HFFc6 (cell line): ENCODE results near the gene GPR35. TPM values are rescaled to one million over a fixed set of nuclear protein-coding genes. Genes with fewer than 3 reads are reported as not detected.
A peak's percentile ranks its signal among the peaks of the same experiment; 100 is the strongest.

Experiments used
- DNase-seq: peaks from one replicate; pipeline ENCODE4 v3.0.0-alpha.2; 2018
- H3K27ac Mint-ChIP-seq: 2 replicates; pipeline ENCODE4 v1.8.0; 2020; ENCODE audit warnings: mild to moderate bottlenecking, mixed read lengths
- H3K27me3 Mint-ChIP-seq: 2 replicates; pipeline ENCODE4 v1.8.0; 2021; ENCODE audit warnings: mild to moderate bottlenecking, moderate library complexity, mixed read lengths; ENCODE audit not compliant: insufficient read depth
- H3K36me3 Mint-ChIP-seq: 2 replicates; pipeline ENCODE4 v1.8.0; 2021; ENCODE audit warnings: low read depth, mixed read lengths
- H3K4me1 Mint-ChIP-seq: 2 replicates; pipeline ENCODE4 v1.8.0; 2020; ENCODE audit warnings: low read depth, mixed read lengths
- H3K4me3 Mint-ChIP-seq: 2 replicates; pipeline ENCODE4 v1.8.0; 2020; ENCODE audit warnings: mild to moderate bottlenecking, moderate library complexity, mixed read lengths
- H3K9me3 Mint-ChIP-seq: 2 replicates; pipeline ENCODE4 v1.8.0; 2020; ENCODE audit warnings: mild to moderate bottlenecking, mixed read lengths
- total RNA-seq, 6 experiments: library from RNA; stranded (reverse); fragmentation: NEBNext Ultra II Directional; extraction: Animal tissue kit (Norgen Biotek cat#: 25700); gene quantifications; 2 replicates in 1 of 6; 3 replicates in 5 of 6; pipeline ENCODE4 v1.2.3, GENCODE V29; 2021
- TF ChIP-seq, protein P1 (sequence below): fragments of 200-600 bp; sonication (generic); IDR thresholded peaks from 2 replicates; pipeline ENCODE4 v1.5.0; 2021; ENCODE audit warnings: antibody characterized with exemption, mild to moderate bottlenecking

The GPR35 gene
- total RNA-seq, 6 experiments from 2014 or later = 0.11 to 0.28 (median 0.14) TPM; not detected in 3

DNA sequence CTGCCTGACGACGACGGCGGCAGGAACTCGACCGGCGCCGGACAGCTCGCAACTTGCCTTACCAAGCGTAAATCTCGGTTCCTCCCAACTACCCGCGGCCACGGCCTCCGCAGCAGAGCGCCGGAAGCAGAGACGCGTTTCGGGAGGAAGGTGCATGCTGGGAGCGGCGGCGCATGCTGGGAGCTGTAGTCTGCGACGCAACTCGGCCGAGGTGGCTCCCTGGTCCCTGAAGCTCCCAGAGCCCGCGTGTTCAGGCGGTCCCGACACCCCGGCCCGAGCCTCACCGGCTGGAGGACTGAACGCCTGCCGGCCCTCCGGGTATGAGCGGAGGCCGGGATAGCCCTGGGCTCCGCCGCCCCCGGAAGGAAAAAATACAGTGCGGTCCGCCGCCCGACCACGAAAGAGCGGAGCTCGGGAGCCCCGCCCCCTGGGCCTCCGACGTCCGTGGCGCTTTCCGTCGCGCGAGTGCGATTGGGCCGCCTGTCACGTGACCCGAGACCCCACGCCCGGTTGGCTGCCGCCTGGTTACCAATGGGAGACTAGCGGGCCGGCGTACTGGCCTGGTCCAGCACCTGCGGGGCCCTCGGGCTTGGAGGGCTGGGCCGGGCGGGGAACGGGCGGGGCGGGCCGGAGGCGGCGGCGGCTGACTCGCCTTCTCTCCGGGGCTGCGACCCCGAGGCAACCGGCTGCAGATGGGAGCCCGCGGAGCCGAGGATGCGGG lies 38.9 kb upstream of the GPR35 start, which contains the start of gene CAPN10:
CAPN10 (plus strand) TSS at position 537 of the 721 bp plus-strand sequence; CDS start at position 715, 178 bp downstream.
- DNase-seq = peak; percentile 94
- H3K27me3 Mint-ChIP-seq = peaks cover 6% of the 10 kb centered on the region
- peak within 1 kb of the TSS; percentile 90 for H3K27ac Mint-ChIP-seq
- TF ChIP-seq, protein P1, sequence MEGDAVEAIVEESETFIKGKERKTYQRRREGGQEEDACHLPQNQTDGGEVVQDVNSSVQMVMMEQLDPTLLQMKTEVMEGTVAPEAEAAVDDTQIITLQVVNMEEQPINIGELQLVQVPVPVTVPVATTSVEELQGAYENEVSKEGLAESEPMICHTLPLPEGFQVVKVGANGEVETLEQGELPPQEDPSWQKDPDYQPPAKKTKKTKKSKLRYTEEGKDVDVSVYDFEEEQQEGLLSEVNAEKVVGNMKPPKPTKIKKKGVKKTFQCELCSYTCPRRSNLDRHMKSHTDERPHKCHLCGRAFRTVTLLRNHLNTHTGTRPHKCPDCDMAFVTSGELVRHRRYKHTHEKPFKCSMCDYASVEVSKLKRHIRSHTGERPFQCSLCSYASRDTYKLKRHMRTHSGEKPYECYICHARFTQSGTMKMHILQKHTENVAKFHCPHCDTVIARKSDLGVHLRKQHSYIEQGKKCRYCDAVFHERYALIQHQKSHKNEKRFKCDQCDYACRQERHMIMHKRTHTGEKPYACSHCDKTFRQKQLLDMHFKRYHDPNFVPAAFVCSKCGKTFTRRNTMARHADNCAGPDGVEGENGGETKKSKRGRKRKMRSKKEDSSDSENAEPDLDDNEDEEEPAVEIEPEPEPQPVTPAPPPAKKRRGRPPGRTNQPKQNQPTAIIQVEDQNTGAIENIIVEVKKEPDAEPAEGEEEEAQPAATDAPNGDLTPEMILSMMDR = no peak; the same call in 1 of the 2 replicates
- H3K36me3 Mint-ChIP-seq = peaks cover 12% of the 10 kb centered on the region
- no peaks in the 10 kb centered on the region for H3K9me3 Mint-ChIP-seq
- H3K4me3 Mint-ChIP-seq = peak within 1 kb of the TSS; percentile 97
- H3K4me1 Mint-ChIP-seq = peaks cover 59% of the 10 kb centered on the region

DNA sequence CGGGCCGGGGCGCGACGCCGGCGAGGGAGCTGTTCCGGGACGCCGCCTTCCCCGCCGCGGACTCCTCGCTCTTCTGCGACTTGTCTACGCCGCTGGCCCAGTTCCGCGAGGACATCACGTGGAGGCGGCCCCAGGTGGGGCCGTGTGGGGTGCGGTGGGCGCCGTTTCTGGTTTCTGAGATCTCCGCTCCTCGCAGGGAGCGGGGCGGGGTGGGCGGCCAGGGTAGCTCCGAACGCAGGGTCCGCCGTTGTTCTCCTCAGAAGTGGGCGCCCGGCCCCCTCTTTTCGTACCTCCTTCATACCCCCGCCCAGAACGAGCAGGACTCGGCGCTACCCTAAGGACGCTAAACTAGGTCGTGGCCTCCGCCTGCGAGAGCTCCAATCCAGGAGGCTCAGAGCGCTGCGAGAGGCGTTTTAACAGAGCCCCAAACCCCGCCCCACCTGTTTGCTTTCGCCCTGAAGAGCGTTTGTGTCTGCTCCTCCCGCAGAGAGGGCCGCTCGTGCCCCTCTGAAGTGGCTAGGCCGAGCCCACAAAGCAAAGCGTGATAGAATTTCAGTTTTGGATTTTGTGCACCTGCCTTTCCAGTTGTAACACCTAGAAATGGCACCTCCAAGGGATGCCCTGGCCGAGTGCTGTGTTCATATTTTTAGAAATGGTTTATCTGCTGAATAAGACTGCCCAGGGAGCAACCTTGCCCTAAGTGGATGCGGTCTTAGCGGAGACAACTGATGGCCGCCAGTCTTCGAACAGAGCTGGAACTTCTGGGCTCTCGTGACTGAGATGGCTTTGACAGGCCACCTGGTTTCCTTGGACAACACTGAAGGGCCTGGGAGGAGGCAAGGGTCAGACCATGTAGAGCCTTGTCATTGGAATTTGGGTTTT lies 38.1 kb upstream of the GPR35 start:
- TF ChIP-seq, protein P1 = no peak
- Mint-ChIP-seq H3K9me3 (no peaks in the 10 kb centered on the region), H3K4me3 (peak overlapping the region; percentile 93), H3K27me3 (peaks cover 6% of the 10 kb centered on the region), H3K4me1 (peaks cover 54% of the 10 kb centered on the region), H3K27ac (peak overlapping the region; percentile 60; the same call in 1 of the 2 replicates), H3K36me3 (peaks cover 4% of the 10 kb centered on the region)
- DNase-seq = peak; percentile 5

DNA sequence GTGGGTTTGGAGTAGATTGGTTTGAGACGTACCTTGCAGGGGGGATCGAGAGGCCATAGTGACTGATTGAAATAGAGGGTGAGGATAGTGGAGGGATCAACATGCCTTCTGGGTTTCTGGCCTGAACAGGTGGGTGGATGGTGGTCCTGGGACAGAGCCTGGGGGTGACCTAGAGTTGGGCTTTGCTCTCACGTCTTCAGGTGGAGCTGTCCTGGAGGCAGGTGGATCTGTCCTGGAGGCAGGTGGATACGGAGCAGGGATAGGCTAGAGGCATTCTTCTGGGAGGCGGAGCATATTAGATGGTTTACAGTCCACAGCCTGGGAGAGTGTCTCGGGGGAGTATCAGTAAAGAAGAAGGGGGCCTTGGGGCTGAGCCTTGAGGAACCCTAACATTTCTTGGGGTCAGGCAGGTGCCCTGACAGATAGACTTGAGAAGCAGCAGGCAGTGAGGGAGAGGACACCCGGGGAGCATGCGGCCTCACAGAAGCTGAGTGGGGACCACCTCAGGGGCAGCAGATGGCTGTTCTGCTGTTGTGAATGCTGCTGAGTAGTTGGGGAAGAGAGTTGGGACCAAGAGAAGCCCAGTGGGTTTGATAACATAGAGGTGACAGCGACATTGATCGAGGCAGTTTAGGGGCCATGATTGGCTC lies 37.1 kb upstream of the GPR35 start:
- Mint-ChIP-seq H3K27me3 (peaks cover 5% of the 10 kb centered on the region), H3K4me3 (peak overlapping the region; percentile 93), H3K9me3 (no peaks in the 10 kb centered on the region), H3K4me1 (peaks cover 44% of the 10 kb centered on the region), H3K36me3 (no peaks in the 10 kb centered on the region; the same call in 1 of the 2 replicates), H3K27ac (peak overlapping the region; percentile 1; the same call in 1 of the 2 replicates)
- DNase-seq = no peak
- TF ChIP-seq, protein P1 = no peak

DNA sequence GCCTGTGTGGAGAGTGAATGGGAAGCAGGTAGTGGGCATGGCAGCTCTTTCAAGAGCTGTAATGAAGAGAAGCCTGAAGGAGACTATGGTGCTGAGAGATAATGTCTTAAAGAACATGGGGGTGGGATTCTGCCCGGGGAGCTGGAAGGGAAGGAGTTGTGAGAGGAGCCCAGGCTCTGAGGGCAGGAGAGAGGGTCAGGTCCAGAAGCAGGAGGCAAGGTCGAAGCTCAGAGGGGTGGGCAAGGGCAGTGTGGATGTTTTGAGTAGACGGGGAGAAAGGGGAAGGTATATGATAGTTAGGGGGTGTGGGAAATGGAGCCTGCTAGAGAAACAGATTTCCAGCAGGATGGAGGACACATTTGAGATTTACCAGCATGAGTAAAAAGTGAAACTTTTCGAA lies 36.6 kb upstream of the GPR35 start:
- TF ChIP-seq, protein P1 = no peak
- peaks cover 39% of the 10 kb centered on the region for H3K4me1 Mint-ChIP-seq
- DNase-seq = no peak
- no peaks in the 10 kb centered on the region; the same call in 1 of the 2 replicates for H3K36me3 Mint-ChIP-seq
- H3K27me3 Mint-ChIP-seq = peaks cover 5% of the 10 kb centered on the region
- no peak overlapping the region; the same call in 1 of the 2 replicates for H3K4me3 Mint-ChIP-seq
- H3K27ac Mint-ChIP-seq = no peak overlapping the region
- H3K9me3 Mint-ChIP-seq = no peaks in the 10 kb centered on the region

DNA sequence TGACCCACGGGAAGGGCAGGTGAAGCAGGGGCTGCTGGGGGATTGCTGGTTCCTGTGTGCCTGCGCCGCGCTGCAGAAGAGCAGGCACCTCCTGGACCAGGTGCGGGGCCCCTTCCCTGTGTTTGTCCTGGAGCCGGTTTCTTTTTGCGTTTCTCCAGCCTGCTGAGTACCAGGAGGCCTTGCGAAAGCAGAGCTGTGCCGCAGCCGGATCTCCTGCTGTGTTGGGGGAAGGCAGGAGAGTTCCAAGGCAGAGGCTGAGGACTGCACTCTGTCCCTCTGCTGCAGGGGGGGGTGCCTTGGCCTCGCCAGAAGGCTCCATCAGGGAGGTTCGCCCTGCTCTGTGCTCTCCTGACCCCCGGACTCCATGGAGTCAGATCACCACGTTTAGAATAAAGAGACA lies 35.9 kb upstream of the GPR35 start:
- DNase-seq = no peak
- Mint-ChIP-seq H3K4me1 (peaks cover 36% of the 10 kb centered on the region), H3K9me3 (no peaks in the 10 kb centered on the region), H3K27ac (no peak overlapping the region), H3K27me3 (peaks cover 5% of the 10 kb centered on the region), H3K36me3 (no peaks in the 10 kb centered on the region; the same call in 1 of the 2 replicates), H3K4me3 (no peak overlapping the region)
- TF ChIP-seq, protein P1 = no peak
